ENCODE results near the gene CT45A10.
A peak's percentile ranks its signal among the peaks of the same experiment; 100 is the strongest.
"Not testable (repeated sequence)": the region's sequence is repeated elsewhere in the genome, so short reads cannot be mapped to it uniquely, and the experiment has no call there.

CT45A10 gene, protein sequence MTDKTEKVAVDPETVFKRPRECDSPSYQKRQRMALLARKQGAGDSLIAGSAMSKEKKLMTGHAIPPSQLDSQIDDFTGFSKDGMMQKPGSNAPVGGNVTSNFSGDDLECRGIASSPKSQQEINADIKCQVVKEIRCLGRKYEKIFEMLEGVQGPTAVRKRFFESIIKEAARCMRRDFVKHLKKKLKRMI

DNA sequence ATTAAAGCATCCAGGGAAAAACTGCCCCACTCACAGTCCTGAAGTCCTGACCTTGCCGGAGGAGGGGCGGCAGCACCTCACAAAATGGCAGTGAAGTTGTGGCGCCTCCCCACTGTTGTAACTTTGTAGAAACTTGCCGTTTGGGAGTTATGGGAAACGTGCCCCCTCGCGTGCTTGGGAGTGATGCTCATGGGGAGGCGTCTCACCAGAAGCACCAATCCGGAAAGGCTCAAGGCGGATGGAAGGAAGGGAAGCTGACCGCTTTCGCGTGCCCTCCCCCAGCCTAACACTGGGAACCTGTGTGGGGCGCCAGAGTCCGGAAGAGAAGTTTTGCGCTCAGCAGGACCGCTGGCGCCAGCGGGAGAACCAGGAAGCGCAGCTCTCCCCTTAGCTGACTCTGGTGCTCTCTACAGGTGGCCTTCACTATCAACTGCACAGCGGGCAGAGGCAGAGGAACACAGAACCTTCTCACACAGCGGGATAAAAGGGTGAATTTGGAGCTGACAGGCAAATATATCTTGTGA lies at the start of gene CT45A10, which contains the start of gene SAGE1:
Gene CT45A10 (minus strand): TSS at position 151 of the 524 bp plus-strand sequence. CDS start 8,100 bp downstream, outside the sequence.
Gene SAGE1 (plus strand): TSS at position 423 of the 524 bp plus-strand sequence. CDS start 2,527 bp downstream, outside the sequence.
- TF ChIP-seq, protein P1, sequence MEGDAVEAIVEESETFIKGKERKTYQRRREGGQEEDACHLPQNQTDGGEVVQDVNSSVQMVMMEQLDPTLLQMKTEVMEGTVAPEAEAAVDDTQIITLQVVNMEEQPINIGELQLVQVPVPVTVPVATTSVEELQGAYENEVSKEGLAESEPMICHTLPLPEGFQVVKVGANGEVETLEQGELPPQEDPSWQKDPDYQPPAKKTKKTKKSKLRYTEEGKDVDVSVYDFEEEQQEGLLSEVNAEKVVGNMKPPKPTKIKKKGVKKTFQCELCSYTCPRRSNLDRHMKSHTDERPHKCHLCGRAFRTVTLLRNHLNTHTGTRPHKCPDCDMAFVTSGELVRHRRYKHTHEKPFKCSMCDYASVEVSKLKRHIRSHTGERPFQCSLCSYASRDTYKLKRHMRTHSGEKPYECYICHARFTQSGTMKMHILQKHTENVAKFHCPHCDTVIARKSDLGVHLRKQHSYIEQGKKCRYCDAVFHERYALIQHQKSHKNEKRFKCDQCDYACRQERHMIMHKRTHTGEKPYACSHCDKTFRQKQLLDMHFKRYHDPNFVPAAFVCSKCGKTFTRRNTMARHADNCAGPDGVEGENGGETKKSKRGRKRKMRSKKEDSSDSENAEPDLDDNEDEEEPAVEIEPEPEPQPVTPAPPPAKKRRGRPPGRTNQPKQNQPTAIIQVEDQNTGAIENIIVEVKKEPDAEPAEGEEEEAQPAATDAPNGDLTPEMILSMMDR (conservative IDR thresholded peaks at IDR 0.05) = no peak
- H3K27ac ChIP-seq = no peak within 1 kb of the TSS

DNA sequence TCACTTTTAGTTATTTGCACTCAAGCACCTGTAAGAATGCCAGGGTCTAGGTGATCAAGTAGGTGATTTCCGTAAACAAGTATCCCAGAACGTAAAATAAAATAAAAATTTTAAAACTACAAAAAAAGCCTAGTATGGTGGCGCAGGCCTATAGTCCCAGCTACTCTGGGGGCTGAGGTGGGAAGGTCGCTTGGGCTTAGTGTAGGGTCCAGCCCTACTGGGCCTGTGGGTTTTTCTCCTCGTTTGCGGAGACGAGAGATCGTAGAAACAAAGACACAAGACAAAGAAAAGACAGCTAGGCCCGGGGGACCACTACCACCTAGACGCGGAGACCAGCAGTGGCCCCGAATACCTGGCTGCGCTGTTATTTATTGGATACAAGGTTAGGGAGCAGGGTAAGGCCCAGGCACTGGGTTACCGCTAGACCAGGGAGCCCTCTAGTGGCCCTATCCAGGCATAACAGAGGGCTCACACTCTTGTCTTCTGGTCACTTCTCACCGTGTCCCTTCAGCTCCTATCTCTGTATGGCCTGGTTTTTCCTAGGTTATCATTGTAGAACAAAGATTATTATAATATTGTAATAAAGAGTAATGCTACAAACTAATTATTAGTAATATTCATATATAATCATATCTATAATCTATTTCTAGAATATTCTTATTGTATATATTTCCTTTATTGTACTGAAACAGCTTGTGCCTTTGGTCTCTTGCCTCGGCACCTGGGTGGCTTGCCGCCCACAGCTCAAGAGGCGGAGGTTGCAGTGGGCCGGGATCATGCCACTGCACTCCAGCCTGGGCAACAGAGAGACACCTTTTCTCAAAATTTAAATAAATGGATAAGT lies 38.6 kb upstream of the CT45A10 start:
- no peak overlapping the region for H3K27ac ChIP-seq
- TF ChIP-seq, protein P1 (conservative IDR thresholded peaks at IDR 0.05) = peak; percentile 82

- no peak overlapping the region for H3K27ac ChIP-seq
- TF ChIP-seq, protein P1 (conservative IDR thresholded peaks at IDR 0.05) = no peak
Observed at GRCh38 chrX:135927897-135928296, 34.7 kb upstream of the CT45A10 start.

DNA sequence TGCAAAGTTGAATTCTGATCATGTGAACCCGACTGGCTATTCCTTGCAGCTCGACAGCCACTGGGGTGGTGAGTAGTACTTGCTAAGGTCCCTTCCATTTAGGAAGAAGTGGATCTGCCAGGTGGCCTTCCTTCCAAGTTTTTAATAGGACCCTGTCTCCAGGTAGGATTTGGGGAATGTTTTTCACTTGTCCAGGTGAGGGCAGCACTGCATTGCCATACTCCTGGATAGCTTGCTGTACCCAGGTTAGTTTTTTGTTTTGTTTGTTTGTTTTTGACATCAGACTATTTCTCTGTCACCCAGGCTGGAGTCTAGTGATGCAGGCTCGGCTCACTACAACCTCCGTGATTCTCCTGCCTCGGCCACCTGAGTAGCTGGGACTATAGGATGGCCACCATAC lies 30.1 kb upstream of the CT45A10 start:
- TF ChIP-seq, protein P1 (conservative IDR thresholded peaks at IDR 0.05) = peak; percentile 66
- no peak overlapping the region for H3K27ac ChIP-seq

- not testable (repeated sequence) for H3K27ac ChIP-seq
Observed at GRCh38 chrX:135920516-135920915, 27.3 kb upstream of the CT45A10 start.

- TF ChIP-seq, protein P1 (conservative IDR thresholded peaks at IDR 0.05) = no peak
- no peak overlapping the region for H3K27ac ChIP-seq
Observed at GRCh38 chrX:135914404-135914803, 21.2 kb upstream of the CT45A10 start.

- H3K27ac ChIP-seq = no peak overlapping the region
- TF ChIP-seq, protein P1 (conservative IDR thresholded peaks at IDR 0.05) = no peak
Observed at GRCh38 chrX:135910251-135910650, 17.0 kb upstream of the CT45A10 start.
